NCI-H1436 treated with DMSO at 0.1 percent for 48 hours (cell line): Measurements from ENCODE around the gene NIPAL3.
"Not testable (repeated sequence)": the region's sequence is repeated elsewhere in the genome, so short reads cannot be mapped to it uniquely, and the experiment has no call there.

Source experiments
- DNase-seq: peaks from one replicate; lab custom pipeline; 2025; lab: John Stamatoyannopoulos, UW

NIPAL3 gene

GRCh38 chr1:24424207-24424606 is 8.6 kb downstream of the NIPAL3 start:
- no peak for DNase-seq

GRCh38 chr1:24424990-24425389 is 9.4 kb downstream of the NIPAL3 start:
- DNase-seq, result no peak

GRCh38 chr1:24425441-24425840 is 9.8 kb downstream of the NIPAL3 start:
- no peak for DNase-seq

- DNase-seq, result no peak
Observed at GRCh38 chr1:24425922-24426321, 10.3 kb downstream of the NIPAL3 start.

GRCh38 chr1:24426744-24427544 is 11.3 kb downstream of the NIPAL3 start:
- DNase-seq, result no peak

GRCh38 chr1:24427545-24427862 is 11.9 kb downstream of the NIPAL3 start:
- no peak for DNase-seq

GRCh38 chr1:24435782-24436365 is 20.3 kb downstream of the NIPAL3 start:
- no peak for DNase-seq

GRCh38 chr1:24437631-24438396 is 22.2 kb downstream of the NIPAL3 start:
- no peak for DNase-seq

- no peak for DNase-seq
Observed at GRCh38 chr1:24438423-24438901, 22.9 kb downstream of the NIPAL3 start.

- no peak for DNase-seq
Observed at GRCh38 chr1:24440436-24440835, 24.8 kb downstream of the NIPAL3 start.

GRCh38 chr1:24441480-24441879 is 25.9 kb downstream of the NIPAL3 start:
- DNase-seq, result no peak

- DNase-seq, result no peak
Observed at GRCh38 chr1:24441996-24442668, 26.5 kb downstream of the NIPAL3 start.

GRCh38 chr1:24442764-24443163 is 27.2 kb downstream of the NIPAL3 start:
- no peak for DNase-seq

- DNase-seq, result no peak
Observed at GRCh38 chr1:24443241-24443656, 27.6 kb downstream of the NIPAL3 start.

GRCh38 chr1:24446446-24446845 is 30.8 kb downstream of the NIPAL3 start:
- not testable (repeated sequence) for DNase-seq

GRCh38 chr1:24450316-24450715 is 34.7 kb downstream of the NIPAL3 start:
- no peak for DNase-seq

- no peak for DNase-seq
Observed at GRCh38 chr1:24450857-24451397, 35.3 kb downstream of the NIPAL3 start.

GRCh38 chr1:24451746-24452145 is 36.1 kb downstream of the NIPAL3 start:
- no peak for DNase-seq

- no peak for DNase-seq
Observed at GRCh38 chr1:24452922-24453485, 37.4 kb downstream of the NIPAL3 start.

GRCh38 chr1:24454673-24455072 is 39.1 kb downstream of the NIPAL3 start:
- no peak for DNase-seq

GRCh38 chr1:24455272-24455671 is 39.7 kb downstream of the NIPAL3 start:
- DNase-seq, result no peak

GRCh38 chr1:24457866-24458265 is 42.3 kb downstream of the NIPAL3 start:
- DNase-seq, result no peak
